Liver (tissue), 9 donors: ENCODE measurements around the gene NUPR1. TPM values are rescaled to one million over a fixed set of nuclear protein-coding genes. Genes with fewer than 3 reads are reported as not detected.

Experiments
- DNase-seq: peaks from one replicate; pipeline ENCODE4 v3.0.0-alpha.2; 2017; ENCODE audit warnings: low spot score
- H3K27ac ChIP-seq, 2 donors: one replicate each; pipeline ENCODE4 v1.7.0; 2013; ENCODE audit warnings: inconsistent platforms in 2 of 2, low read length in 2 of 2, control low read depth in 1 of 2, low read depth in 1 of 2, mild to moderate bottlenecking in 1 of 2
- H3K27me3 ChIP-seq, 4 donors: one replicate each; pipeline versions ENCODE4 v1.6.1 to v1.7.0; 2013; ENCODE audit warnings: low read length in 3 of 4, inconsistent platforms in 1 of 4, mild to moderate bottlenecking in 1 of 4, moderate library complexity in 1 of 4; ENCODE audit not compliant: control insufficient read depth in 4 of 4, insufficient read depth in 4 of 4
- H3K36me3 ChIP-seq, 4 donors: one replicate each; pipeline versions ENCODE4 v1.6.1 to v1.7.0; 2013; ENCODE audit warnings: low read length in 3 of 4, mild to moderate bottlenecking in 3 of 4, low read depth in 1 of 4, moderate library complexity in 1 of 4; ENCODE audit not compliant: control insufficient read depth in 4 of 4, insufficient read depth in 3 of 4
- H3K4me1 ChIP-seq, 4 donors: one replicate each; pipeline versions ENCODE4 v1.6.1 to v1.7.0; 2013; ENCODE audit warnings: low read length in 3 of 4, mild to moderate bottlenecking in 3 of 4, moderate library complexity in 1 of 4; ENCODE audit not compliant: control insufficient read depth in 4 of 4, insufficient read depth in 4 of 4
- H3K4me3 ChIP-seq, 3 donors: one replicate each; pipeline versions ENCODE4 v1.6.1 to v1.7.0; 2013; ENCODE audit warnings: low read length in 3 of 3, control low read depth in 1 of 3, low read depth in 1 of 3, mild to moderate bottlenecking in 1 of 3
- H3K9ac ChIP-seq, 2 donors: one replicate each; pipeline ENCODE4 v1.7.0; 2013; ENCODE audit warnings: low read length in 2 of 2, mild to moderate bottlenecking in 2 of 2, moderate library complexity in 2 of 2, control low read depth in 1 of 2, low read depth in 1 of 2
- H3K9me3 ChIP-seq, 4 donors: one replicate each; pipeline versions ENCODE4 v1.6.1 to v1.7.0; 2013; ENCODE audit warnings: low read length in 3 of 4; ENCODE audit not compliant: control insufficient read depth in 4 of 4
- CTCF ChIP-seq: fragments of 150-350 bp; IDR thresholded peaks from 2 replicates; pipeline ENCODE4 v1.5.1; 2017; ENCODE audit warnings: improper control_type of control experiment, low read depth, low read length; ENCODE audit not compliant: missing input control
- EGR1 ChIP-seq, 2 donors: IDR thresholded peaks; 2 replicates each; pipeline ENCODE4 v1.6.1; 2016 to 2018; ENCODE audit warnings: antibody characterized with exemption in 2 of 2, low read depth in 2 of 2
- FOXA1 ChIP-seq: IDR thresholded peaks from 2 replicates; pipeline ENCODE4 v1.6.1; 2016; ENCODE audit warnings: antibody characterized with exemption
- FOXA2 ChIP-seq: IDR thresholded peaks from 2 replicates; pipeline ENCODE4 v1.6.1; 2016; ENCODE audit warnings: antibody characterized with exemption
- GABPA ChIP-seq, 2 donors: IDR thresholded peaks in 1 of 2; conservative IDR thresholded peaks in 1 of 2; 2 replicates each; pipeline ENCODE4 v1.6.1; 2016; ENCODE audit warnings: antibody characterized with exemption in 2 of 2, mild to moderate bottlenecking in 1 of 2, moderate library complexity in 1 of 2
- HNF4A ChIP-seq, 2 donors: conservative IDR thresholded peaks; 2 replicates each; pipeline ENCODE4 v1.6.1; 2016; ENCODE audit warnings: antibody characterized with exemption in 2 of 2, mild to moderate bottlenecking in 2 of 2
- JUND ChIP-seq, 2 donors: IDR thresholded peaks; 2 replicates each; pipeline ENCODE4 v1.6.1; 2016; ENCODE audit warnings: antibody characterized with exemption in 2 of 2
- MAX ChIP-seq: IDR thresholded peaks from 2 replicates; pipeline ENCODE4 v1.6.1; 2016; ENCODE audit warnings: antibody characterized with exemption
- NR2F2 ChIP-seq: IDR thresholded peaks from 2 replicates; pipeline ENCODE4 v1.6.1; 2016; ENCODE audit warnings: antibody characterized with exemption
- RAD21 ChIP-seq, 2 donors: IDR thresholded peaks; 2 replicates each; pipeline ENCODE4 v1.6.1; 2016; ENCODE audit warnings: antibody characterized with exemption in 2 of 2, mild to moderate bottlenecking in 2 of 2
- SP1 ChIP-seq: IDR thresholded peaks from 2 replicates; pipeline ENCODE4 v1.6.1; 2018; ENCODE audit warnings: antibody characterized with exemption, mild to moderate bottlenecking
- TAF1 ChIP-seq: conservative IDR thresholded peaks from 2 replicates; pipeline ENCODE4 v1.6.1; 2016; ENCODE audit warnings: antibody characterized with exemption, mild to moderate bottlenecking
- YY1 ChIP-seq: IDR thresholded peaks from 2 replicates; pipeline ENCODE4 v1.6.1; 2016; ENCODE audit warnings: antibody characterized with exemption, mild to moderate bottlenecking
- ZBTB33 ChIP-seq: IDR thresholded peaks from 2 replicates; pipeline ENCODE4 v1.6.1; 2016; ENCODE audit warnings: antibody characterized with exemption
- WGBS: extraction: QIAGEN DNeasy Blood & Tissue Kit; methylation state at CpG from one replicate; pipeline ENCODE4 v1.1.7; 2013; 5-methylcytosine and 5-hydroxymethylcytosine counted together
- polyA plus RNA-seq, 2 donors: library from polyadenylated mRNA; stranded (reverse) in 1 of 2; unstranded in 1 of 2; fragments of 200-250 nt in 1 of 2; fragments of >200 nt in 1 of 2; fragmentation: Nextera tagmentation in 1 of 2; extraction: Ambion mirVana in 1 of 2; gene quantifications; one replicate each; pipeline versions ENCODE4 v1.2.1 to v1.2.3, GENCODE V29; 2013 to 2015
- total RNA-seq, 2 donors: library from RNA; depleted of rRNA; stranded (reverse); fragments of >200 nt; gene quantifications; one replicate each; pipeline ENCODE4 v1.2.3, GENCODE V29; 2014
- TF ChIP-seq, protein P1 (sequence below): IDR thresholded peaks from 2 replicates; pipeline ENCODE4 v1.6.1; 2016; ENCODE audit warnings: antibody characterized with exemption, mild to moderate bottlenecking
- TF ChIP-seq, protein P2 (sequence below): IDR thresholded peaks from 2 replicates; pipeline ENCODE4 v1.6.1; 2016; ENCODE audit warnings: antibody characterized with exemption
- donor health status: healthy.
- donor health status: healthy.
- donor health status: healthy.
- donor health status: healthy.
- donor health status: healthy.

The NUPR1 gene
- total and polyA plus RNA-seq, 4 donors, result 10.9 to 305 (median 62.6) TPM

GRCh38 chr16:28520672-28521071, 18.1 kb downstream of the NUPR1 start (continued):
- TF ChIP-seq, protein P1, sequence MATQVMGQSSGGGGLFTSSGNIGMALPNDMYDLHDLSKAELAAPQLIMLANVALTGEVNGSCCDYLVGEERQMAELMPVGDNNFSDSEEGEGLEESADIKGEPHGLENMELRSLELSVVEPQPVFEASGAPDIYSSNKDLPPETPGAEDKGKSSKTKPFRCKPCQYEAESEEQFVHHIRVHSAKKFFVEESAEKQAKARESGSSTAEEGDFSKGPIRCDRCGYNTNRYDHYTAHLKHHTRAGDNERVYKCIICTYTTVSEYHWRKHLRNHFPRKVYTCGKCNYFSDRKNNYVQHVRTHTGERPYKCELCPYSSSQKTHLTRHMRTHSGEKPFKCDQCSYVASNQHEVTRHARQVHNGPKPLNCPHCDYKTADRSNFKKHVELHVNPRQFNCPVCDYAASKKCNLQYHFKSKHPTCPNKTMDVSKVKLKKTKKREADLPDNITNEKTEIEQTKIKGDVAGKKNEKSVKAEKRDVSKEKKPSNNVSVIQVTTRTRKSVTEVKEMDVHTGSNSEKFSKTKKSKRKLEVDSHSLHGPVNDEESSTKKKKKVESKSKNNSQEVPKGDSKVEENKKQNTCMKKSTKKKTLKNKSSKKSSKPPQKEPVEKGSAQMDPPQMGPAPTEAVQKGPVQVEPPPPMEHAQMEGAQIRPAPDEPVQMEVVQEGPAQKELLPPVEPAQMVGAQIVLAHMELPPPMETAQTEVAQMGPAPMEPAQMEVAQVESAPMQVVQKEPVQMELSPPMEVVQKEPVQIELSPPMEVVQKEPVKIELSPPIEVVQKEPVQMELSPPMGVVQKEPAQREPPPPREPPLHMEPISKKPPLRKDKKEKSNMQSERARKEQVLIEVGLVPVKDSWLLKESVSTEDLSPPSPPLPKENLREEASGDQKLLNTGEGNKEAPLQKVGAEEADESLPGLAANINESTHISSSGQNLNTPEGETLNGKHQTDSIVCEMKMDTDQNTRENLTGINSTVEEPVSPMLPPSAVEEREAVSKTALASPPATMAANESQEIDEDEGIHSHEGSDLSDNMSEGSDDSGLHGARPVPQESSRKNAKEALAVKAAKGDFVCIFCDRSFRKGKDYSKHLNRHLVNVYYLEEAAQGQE, result no peak
- TF ChIP-seq EGR1 (IDR thresholded peaks at IDR 0.05; ENCODE audit: low read depth in 2 of 2), result no peak
- TF ChIP-seq YY1, result no peak
- no peak for TF ChIP-seq MAX

GRCh38 chr16:28514246-28514645, 24.5 kb downstream of the NUPR1 start:
- DNase-seq, result no peak
- Histone ChIP-seq H3K9ac (no peak overlapping the region), H3K27me3 (no peaks in the 10 kb centered on the region), H3K4me3 (no peak overlapping the region), H3K4me1 (no peaks in the 10 kb centered on the region), H3K27ac (no peak overlapping the region), H3K9me3 (no peaks in the 10 kb centered on the region), H3K36me3 (peaks cover 4 to 19% (median 15%) of the 10 kb centered on the region in 4 donors)
- TF ChIP-seq, protein P2, sequence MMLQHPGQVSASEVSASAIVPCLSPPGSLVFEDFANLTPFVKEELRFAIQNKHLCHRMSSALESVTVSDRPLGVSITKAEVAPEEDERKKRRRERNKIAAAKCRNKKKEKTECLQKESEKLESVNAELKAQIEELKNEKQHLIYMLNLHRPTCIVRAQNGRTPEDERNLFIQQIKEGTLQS, result no peak
- 97% methylated on average over 7 of the region's 7 CpGs for WGBS

DNA sequence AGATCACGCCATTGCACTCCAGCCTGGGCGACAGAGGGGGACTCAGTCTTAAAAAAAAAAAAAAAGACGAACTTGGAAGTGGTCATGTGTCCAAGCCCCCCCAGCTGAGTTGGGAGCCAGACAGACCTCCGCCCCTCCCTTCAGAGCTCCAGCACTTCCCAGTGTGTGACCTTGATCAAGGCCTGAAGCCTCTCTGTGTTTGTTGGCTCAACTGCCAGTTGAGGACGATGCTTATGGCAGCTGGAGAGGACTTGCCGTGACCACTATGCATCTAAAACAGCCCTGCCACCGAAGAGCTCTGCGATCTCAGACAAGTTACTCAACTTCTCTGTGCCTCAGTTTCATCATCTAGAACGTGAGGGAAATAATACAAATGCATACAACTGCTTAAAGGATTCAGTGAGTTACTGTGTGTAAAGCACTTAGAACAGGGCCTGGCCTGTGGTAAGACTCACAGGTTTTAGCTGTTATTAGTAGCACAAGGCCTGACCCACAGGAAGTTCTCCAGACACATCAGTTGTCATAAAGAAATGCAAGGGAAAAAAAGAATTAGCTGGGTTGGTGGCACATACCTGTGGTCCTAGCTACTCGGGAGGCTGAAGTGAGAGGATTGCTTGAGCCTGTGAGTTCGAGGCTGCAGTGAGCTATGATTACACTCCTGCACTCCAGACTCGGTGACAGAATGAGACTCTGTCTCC, 25.1 kb downstream of the NUPR1 start:
- no peaks in the 10 kb centered on the region for H3K27me3 ChIP-seq
- H3K4me1 ChIP-seq, result no peaks in the 10 kb centered on the region
- no peak overlapping the region for H3K4me3 ChIP-seq
- no peak for DNase-seq
- WGBS, result 88% methylated on average over 12 of the region's 12 CpGs
- no peaks in the 10 kb centered on the region for H3K9me3 ChIP-seq
- H3K36me3 ChIP-seq, result peaks cover 4 to 19% (median 15%) of the 10 kb centered on the region in 4 donors
- no peak for TF ChIP-seq HNF4A (conservative IDR thresholded peaks at IDR 0.05)
- TF ChIP-seq CTCF, result no peak
- TF ChIP-seq FOXA1, result no peak
- no peak for TF ChIP-seq EGR1 (IDR thresholded peaks at IDR 0.05; ENCODE audit: low read depth in 2 of 2)
- no peak for TF ChIP-seq ZBTB33
- TF ChIP-seq, protein P2, result no peak
- TF ChIP-seq, protein P1, result no peak
- TF ChIP-seq NR2F2, result no peak
- TF ChIP-seq RAD21 (IDR thresholded peaks at IDR 0.05), result no peak
- no peak for TF ChIP-seq SP1
- TF ChIP-seq FOXA2, result no peak
- no peak for TF ChIP-seq MAX
- TF ChIP-seq TAF1, result no peak
- TF ChIP-seq YY1, result no peak
- no peak for TF ChIP-seq JUND (IDR thresholded peaks at IDR 0.05)
- TF ChIP-seq GABPA (IDR thresholded peaks at IDR 0.05 in 1 of 2, conservative IDR thresholded peaks at IDR 0.05 in 1 of 2), result no peak
- no peak overlapping the region for H3K27ac ChIP-seq
- no peak overlapping the region for H3K9ac ChIP-seq
